HL-60 (cell line): Measurements from ENCODE around the gene EIF1AD.

ENCODE experiments used
- DNase-seq, 2 experiments: peaks; one replicate each; pipeline ENCODE4 v3.0.0-alpha.2; 2010 to 2020; ENCODE audit warnings: low read depth in 1 of 2, low spot score in 1 of 2
- H3K27ac ChIP-seq: fragments of 250-450 bp; sonication (Bioruptor Pico); replicated peaks from 2 replicates; pipeline ENCODE4 v1.5.1; 2020; ENCODE audit warnings: mild to moderate bottlenecking, moderate library complexity
- H3K27me3 ChIP-seq: fragments of 250-450 bp; sonication (Bioruptor Pico); 2 replicates; pipeline ENCODE4 v1.5.1; 2021; ENCODE audit warnings: mild to moderate bottlenecking, moderate library complexity; ENCODE audit not compliant: insufficient read depth, poor library complexity, severe bottlenecking
- H3K4me3 ChIP-seq: replicated peaks from 2 replicates; pipeline ENCODE4 v1.5.1; 2011; ENCODE audit warnings: mild to moderate bottlenecking, control low read depth, low read length; ENCODE audit not compliant: insufficient read depth
- GABPA ChIP-seq: IDR thresholded peaks from 2 replicates; pipeline ENCODE4 v1.6.1; 2012; ENCODE audit warnings: low read depth
- POLR2AphosphoS5 ChIP-seq: IDR thresholded peaks from 2 replicates; pipeline ENCODE4 v1.6.1; 2012; ENCODE audit warnings: low read depth
- SPI1 ChIP-seq: IDR thresholded peaks from 2 replicates; pipeline ENCODE4 v1.6.1; 2012; ENCODE audit warnings: low read depth, mild to moderate bottlenecking, borderline replicate concordance
- TF ChIP-seq, protein P1 (sequence below): IDR thresholded peaks from 2 replicates; pipeline ENCODE4 v1.6.1; 2012; ENCODE audit warnings: low read depth; ENCODE audit not compliant: insufficient replicate concordance
- TF ChIP-seq, protein P2 (sequence below): IDR thresholded peaks from one replicate; pipeline ENCODE4 v1.5.1; 2011; ENCODE audit warnings: low read length, control low read depth, inconsistent platforms; ENCODE audit not compliant: insufficient read depth

The EIF1AD gene

DNA sequence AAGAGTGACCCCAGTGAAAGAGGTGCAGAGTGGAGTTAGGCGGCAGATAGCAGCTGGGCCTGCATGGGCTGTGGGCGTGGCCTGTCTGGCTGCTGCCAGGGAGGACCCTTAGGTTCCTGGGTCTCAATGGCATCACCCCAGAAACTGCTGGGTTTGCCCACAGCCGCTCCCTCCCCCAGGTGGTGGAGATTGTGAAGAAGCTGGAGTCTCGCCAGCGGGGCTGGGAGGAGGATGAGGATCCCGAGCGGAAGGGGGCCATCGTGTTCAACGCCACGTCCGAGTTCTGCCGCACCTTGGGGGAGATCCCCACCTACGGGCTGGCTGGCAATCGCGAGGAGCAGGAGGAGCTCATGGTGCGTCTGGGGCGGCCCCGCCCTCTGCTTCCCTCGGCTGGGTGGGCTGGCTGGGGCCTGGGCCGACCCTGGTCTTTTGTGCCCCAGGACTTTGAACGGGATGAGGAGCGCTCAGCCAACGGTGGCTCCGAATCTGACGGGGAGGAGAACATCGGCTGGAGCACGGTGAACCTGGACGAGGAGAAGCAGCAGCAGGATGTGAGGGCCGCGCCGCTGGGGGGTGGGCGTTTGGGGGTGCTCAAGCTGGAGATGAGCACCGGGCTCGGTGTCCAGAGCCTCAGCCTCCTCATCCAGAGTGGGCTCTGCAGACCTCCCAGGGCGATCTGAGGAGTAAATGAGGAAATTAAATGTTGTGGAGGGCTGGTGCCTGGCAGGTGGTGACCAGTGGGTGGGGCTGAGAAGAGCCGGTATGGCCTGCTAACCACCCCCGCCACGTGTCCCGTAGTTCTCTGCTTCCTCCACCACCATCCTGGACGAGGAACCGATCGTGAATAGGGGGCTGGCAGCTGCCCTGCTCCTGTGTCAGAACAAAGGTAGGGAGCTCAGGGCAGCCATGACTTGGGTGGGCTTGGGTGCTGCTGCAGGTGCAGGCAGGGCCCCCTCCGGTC is 25.5 kb downstream of the EIF1AD start:
- no peak overlapping the region for H3K4me3 ChIP-seq
- peak; percentile 40; the same call in 1 of the 2 replicates for TF ChIP-seq POLR2AphosphoS5
- TF ChIP-seq, protein P1, sequence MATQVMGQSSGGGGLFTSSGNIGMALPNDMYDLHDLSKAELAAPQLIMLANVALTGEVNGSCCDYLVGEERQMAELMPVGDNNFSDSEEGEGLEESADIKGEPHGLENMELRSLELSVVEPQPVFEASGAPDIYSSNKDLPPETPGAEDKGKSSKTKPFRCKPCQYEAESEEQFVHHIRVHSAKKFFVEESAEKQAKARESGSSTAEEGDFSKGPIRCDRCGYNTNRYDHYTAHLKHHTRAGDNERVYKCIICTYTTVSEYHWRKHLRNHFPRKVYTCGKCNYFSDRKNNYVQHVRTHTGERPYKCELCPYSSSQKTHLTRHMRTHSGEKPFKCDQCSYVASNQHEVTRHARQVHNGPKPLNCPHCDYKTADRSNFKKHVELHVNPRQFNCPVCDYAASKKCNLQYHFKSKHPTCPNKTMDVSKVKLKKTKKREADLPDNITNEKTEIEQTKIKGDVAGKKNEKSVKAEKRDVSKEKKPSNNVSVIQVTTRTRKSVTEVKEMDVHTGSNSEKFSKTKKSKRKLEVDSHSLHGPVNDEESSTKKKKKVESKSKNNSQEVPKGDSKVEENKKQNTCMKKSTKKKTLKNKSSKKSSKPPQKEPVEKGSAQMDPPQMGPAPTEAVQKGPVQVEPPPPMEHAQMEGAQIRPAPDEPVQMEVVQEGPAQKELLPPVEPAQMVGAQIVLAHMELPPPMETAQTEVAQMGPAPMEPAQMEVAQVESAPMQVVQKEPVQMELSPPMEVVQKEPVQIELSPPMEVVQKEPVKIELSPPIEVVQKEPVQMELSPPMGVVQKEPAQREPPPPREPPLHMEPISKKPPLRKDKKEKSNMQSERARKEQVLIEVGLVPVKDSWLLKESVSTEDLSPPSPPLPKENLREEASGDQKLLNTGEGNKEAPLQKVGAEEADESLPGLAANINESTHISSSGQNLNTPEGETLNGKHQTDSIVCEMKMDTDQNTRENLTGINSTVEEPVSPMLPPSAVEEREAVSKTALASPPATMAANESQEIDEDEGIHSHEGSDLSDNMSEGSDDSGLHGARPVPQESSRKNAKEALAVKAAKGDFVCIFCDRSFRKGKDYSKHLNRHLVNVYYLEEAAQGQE: no peak
- H3K27me3 ChIP-seq: no peaks in the 10 kb centered on the region
- DNase-seq: no peak
- H3K27ac ChIP-seq: no peak overlapping the region

DNA sequence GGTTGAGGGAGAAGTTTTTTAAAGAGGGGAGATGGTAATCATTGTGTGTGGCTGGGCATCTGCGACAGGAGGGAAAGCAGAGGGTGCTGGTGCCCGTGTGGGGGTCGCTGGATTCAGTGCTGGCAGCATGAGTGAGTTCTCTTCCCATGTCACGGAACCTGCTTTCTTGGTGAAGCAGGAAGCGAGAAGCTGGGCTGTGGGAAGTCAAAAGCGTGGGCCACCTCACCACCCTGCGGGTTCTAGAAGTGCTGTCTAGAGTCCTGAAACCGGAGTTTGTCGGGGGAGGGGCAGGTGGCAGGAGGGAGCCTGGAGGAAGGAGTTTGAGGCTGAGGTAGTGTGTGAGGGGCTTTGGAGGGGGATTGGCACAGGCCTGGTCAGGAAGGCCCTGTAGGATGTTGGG is 26.2 kb downstream of the EIF1AD start:
- Histone ChIP-seq H3K27me3 (no peaks in the 10 kb centered on the region), H3K4me3 (no peak overlapping the region), H3K27ac (no peak overlapping the region)
- TF ChIP-seq GABPA (no peak), SPI1 (no peak), POLR2AphosphoS5 (no peak)
- TF ChIP-seq, protein P2, sequence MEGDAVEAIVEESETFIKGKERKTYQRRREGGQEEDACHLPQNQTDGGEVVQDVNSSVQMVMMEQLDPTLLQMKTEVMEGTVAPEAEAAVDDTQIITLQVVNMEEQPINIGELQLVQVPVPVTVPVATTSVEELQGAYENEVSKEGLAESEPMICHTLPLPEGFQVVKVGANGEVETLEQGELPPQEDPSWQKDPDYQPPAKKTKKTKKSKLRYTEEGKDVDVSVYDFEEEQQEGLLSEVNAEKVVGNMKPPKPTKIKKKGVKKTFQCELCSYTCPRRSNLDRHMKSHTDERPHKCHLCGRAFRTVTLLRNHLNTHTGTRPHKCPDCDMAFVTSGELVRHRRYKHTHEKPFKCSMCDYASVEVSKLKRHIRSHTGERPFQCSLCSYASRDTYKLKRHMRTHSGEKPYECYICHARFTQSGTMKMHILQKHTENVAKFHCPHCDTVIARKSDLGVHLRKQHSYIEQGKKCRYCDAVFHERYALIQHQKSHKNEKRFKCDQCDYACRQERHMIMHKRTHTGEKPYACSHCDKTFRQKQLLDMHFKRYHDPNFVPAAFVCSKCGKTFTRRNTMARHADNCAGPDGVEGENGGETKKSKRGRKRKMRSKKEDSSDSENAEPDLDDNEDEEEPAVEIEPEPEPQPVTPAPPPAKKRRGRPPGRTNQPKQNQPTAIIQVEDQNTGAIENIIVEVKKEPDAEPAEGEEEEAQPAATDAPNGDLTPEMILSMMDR: no peak
- TF ChIP-seq, protein P1: no peak
- no peak for DNase-seq

DNA sequence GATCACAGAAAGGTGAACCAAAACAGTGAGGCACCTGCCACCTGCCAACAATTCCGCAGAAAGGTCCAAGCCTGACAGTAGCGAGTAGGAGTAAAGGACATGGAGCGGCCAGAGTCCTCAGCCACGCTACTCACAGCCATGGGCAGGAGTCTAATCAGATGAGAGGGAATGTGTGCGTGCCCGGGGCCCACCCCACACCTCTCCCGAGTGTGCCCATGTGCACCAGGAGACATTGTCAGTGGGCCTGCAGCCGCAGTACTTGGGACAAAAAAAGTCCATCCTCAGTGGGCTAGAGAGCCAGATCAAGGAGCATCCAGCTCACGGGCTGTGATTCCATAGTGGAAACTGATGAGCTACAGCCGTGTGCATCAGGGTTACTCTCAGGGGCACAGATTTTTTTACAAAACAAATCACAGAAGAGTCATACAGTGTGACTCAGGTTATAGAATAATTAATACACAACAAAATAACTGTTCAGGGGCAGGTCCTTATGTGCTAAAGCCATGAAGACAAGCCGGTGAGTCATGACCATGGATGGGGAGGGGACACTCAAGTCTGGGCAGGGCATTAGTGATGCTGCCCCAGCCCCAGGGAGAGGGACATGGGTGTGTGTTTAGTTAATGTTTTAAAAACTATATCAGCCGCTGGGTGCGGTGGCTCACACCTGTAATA is 28.4 kb downstream of the EIF1AD start:
- DNase-seq: no peak
- Histone ChIP-seq H3K4me3 (no peak overlapping the region), H3K27ac (no peak overlapping the region), H3K27me3 (no peaks in the 10 kb centered on the region)
- TF ChIP-seq, protein P1: no peak
- no peak for TF ChIP-seq POLR2AphosphoS5
- no peak for TF ChIP-seq SPI1
- TF ChIP-seq, protein P2: no peak
- TF ChIP-seq GABPA: no peak
